HG03025 (cell line): ENCODE data around the gene DVL1.

Experiments used
- ATAC-seq: cut with Tn5 transposase; IDR thresholded peaks from one replicate; pipeline ENCODE4 v1.9.1; 2021; ENCODE audit warnings: mild to moderate bottlenecking, moderate library complexity; ENCODE audit not compliant: unreplicated experiment, low FRiP score

DVL1 gene

GRCh38 chr1:1302951-1303509, 46.2 kb downstream of the DVL1 start:
- no peak for ATAC-seq

DNA sequence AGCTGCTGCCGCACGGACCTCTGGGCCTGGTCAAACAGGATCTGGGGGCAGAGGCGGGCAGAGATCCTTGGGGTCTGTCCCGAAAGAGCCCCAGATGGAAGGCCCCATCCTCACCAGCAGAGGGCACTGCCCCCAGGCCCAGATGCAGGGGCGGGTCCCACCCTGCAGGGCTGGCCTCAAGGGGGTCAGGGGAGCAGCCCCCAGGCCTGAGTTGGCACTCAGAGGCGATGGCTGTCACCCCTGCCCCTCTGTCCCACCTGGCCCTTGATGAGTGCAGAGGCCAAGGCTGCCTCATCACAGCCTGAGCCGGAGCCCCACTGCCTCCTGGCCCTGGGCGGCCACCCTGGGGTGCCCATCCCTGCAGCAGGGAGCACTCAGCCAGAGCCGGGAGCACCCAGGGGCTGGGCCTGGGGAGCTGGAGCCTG, 47.2 kb downstream of the DVL1 start:
- ATAC-seq, result no peak

DNA sequence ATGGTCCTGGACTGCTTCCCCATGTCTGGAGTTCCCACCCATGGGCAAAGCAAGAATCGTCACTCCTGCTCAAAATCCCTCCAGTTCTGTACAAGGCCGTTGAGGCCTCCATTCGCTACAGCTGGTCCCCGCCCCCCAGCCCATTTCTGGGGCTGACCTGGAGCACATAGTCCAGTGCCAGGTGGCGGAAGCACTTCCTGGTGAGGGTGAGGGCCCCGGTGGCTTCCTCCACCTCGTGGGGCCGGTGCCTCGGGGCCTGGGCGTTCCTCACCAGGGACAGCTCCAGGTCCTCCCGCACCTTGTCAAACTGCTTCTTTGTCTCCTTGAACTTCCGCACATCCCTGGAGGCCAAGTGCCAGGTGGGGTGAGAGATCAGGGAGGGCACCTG, 48.9 kb downstream of the DVL1 start:
- no peak for ATAC-seq

GRCh38 chr1:1299686-1300351, 49.4 kb downstream of the DVL1 start:
- no peak for ATAC-seq

DNA sequence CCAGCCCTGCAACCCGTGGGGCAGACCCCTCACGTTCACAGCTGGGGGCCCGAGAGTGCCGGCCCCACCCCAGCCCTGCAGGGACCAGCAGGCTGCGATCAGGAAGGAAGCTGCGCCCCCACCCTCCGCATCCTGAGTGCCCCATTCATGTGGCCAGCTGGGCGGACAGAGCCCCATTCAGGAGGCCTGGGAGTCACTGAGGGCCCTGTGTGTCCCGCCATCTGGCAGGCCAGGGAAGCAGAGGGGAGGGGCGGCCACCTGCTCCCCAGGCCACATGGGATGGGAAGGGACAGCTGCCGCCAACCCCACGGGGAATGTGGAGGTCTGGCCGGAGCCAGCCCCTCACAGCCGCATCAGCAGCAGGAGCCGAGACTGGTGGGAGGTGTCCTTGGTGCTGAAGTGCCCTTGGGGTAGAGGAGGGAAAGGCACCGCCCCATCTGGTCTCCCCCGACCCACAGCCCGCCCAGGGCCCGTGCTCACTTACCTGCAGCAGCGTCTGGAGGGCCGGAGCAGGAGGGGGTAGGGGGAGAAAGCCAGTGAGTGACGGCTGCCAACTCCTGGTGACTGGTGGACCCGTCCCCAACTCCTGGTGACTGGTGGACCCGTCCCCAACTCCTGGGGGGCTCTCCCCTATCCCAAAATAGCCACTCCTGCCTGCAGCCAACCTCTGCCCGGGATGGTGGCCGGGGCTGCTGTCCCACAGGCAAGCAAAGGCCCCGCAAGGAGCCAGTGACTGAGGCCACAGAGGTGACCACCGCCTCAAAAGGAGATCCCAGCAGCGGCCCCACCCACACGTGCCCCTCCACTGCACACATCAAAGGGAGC, 50.1 kb downstream of the DVL1 start:
- ATAC-seq, result no peak

DNA sequence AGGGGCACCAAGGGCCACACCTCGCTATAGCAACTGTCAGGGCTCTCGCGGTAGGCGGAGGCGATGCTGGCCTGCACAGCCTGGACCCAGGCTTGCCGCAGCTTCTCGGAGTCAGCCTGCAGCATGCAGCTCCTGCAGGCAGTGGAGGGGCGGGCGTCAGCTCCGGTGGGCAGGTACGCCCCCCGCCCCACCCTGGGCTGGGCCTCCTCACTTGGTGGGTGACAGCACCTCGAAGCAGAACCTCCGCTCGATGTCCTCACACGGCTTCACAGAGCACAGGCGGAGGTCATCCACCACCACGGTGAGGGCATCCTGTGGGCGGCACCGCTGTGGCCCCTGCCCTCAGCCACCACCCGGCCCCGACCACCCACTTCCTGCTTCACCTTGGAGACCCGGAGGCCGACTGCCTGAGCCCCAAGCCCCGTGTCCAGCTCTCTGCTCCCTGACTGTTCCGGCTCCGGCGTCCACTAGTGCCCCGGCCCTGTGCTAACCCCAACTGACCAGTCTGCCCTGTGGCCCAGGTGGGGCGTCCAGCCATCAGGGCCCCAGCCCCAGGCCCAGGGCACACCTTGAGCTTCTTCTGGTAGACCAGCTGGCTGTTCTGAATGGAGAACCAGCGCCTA, 51.3 kb downstream of the DVL1 start:
- no peak for ATAC-seq

- no peak for ATAC-seq
Observed at GRCh38 chr1:1296070-1297061, 52.9 kb downstream of the DVL1 start.

GRCh38 chr1:1295154-1295923, 53.9 kb downstream of the DVL1 start:
- ATAC-seq, result no peak

GRCh38 chr1:1294250-1294890, 54.8 kb downstream of the DVL1 start:
- no peak for ATAC-seq

DNA sequence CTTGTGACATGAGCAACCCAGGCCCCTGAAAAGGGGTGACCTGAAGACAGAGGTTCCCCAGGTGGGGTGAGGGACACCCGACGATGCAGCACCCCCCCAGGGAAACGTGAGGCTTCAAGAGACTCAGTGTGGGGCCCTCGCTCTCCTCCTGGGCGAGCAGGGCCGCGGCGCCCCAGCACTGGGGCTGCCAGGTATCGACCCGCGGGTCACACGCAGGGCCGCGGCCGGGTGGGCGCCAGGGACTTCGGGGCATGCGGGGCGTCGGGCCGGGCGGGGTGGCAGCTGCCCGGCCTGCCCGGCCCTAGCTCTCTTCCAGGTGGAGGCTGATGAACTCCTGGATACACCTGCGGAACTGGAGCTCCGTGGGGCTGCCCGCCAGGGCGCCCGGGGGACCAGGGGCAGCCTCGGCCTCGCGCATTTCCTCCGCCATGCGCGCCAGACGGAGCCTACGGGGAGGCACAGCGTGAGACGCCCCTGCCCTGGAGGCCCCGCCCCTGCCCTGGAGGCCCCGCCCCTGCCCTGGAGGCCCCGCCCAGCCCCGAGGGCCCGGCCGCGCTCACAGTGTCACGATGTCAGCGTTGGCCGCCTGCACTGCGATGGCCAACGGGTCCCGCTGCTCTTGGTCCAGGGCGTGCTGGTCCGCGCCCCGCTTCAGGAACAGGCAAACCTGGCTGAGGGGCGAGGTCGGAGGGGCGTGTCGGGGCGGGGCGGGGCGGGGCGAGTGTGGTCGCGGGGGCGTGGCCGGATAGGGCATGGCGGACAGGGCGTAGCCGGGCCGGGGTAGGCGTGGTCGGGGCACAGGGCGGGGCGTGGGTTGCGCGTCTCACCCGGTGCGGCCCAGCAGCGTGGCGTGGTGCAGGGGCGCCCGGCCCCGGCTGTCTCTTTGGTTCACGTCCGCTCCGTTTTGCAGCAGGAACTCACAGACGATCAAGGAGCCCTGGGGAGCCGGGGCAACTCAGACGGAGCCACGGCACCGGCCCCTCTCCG, 55.7 kb downstream of the DVL1 start:
- ATAC-seq, result no peak

GRCh38 chr1:1292851-1293250, 56.4 kb downstream of the DVL1 start:
- ATAC-seq, result no peak

DNA sequence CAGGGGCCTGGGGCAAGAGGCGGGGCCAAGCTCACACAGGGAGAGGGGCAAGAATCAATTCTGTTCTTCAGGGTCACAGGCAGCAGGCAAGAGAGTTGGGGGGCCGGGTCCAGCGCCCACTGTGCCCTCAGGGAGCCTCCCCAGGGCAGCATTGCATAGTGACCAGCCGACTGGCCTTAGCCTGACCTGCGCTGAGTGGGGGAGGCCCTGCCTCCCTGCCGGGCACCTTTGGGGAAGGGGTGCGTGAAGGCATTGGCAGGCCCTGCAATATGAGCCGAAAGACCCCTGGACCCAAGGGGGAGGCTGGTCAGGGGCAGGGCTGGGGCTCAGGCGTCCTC, 56.8 kb downstream of the DVL1 start:
- ATAC-seq, result no peak

DNA sequence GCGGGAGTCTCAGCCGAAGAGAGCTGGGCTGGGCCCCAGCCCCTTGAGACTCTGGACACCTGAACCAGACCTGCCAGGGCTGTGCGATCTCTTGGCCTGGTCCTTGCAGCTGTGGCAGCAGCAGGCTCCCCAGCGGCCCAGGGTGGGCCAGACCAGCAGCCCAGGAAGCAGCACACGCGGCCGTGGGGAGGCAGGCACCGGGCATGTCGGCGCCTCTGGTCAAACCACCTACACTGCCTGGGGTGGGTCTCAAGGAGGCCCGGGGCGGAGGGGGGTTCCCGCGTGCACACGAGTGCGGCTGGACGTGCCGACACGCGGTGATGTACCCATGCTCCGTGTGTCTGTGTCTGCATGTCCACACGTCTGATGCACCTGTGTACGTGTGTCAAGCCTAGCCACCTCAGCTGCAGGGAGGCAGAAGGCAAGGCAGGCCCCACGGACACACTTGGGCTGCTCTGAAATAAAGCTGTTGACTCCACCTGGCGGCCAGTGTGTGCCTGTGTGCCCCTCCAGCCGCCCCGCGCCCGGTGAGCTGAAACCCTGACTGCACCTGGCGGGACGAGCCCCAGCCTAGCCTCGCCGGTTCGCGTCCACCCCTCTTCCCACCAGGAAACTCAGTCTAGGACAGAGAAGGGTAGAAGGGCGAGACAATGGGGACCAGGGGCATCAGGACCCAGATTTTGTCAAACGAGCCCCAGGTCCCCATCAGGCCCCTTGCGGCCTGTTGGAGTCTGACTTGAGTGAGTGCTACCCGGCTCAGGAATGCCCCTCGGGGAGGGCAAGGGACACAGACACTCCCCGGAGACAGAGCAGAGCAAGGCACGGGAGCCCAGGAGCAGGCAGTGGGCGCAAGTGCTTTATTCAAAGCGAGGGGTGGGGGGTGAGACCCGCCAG, 57.4 kb downstream of the DVL1 start:
- ATAC-seq, result no peak

DNA sequence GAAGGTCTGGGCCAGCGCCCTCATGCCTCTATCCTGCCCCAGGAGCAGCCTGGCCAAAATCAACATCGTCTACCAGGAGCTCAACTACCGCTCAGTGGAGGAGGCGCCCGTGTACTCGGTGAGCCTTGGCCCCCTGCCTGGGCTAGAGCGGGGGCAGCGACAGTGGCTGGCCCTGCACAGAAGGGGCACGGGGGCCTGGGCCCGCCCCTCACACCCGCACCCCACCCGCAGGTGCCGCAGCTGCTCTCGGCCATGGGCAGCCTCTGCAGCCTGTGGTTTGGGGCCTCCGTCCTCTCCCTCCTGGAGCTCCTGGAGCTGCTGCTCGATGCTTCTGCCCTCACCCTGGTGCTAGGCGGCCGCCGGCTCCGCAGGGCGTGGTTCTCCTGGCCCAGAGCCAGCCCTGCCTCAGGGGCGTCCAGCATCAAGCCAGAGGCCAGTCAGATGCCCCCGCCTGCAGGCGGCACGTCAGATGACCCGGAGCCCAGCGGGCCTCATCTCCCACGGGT, 58.1 kb downstream of the DVL1 start:
- ATAC-seq, result no peak

DNA sequence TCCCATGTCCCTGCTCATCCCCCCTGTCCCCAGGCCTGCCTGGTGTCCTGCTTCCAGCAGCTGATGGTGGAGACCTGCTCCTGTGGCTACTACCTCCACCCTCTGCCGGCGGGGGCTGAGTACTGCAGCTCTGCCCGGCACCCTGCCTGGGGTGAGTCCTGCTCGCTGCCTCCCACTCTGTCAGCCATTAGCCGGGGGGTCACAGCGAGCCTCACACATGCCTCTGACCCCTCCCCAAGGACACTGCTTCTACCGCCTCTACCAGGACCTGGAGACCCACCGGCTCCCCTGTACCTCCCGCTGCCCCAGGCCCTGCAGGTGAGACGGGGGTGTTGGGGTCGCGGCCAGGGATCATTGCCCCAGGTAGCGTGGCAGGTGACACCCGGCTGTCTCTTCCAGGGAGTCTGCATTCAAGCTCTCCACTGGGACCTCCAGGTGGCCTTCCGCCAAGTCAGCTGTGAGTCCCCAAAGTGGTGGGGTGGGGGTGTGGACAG, 58.9 kb downstream of the DVL1 start:
- no peak for ATAC-seq

DNA sequence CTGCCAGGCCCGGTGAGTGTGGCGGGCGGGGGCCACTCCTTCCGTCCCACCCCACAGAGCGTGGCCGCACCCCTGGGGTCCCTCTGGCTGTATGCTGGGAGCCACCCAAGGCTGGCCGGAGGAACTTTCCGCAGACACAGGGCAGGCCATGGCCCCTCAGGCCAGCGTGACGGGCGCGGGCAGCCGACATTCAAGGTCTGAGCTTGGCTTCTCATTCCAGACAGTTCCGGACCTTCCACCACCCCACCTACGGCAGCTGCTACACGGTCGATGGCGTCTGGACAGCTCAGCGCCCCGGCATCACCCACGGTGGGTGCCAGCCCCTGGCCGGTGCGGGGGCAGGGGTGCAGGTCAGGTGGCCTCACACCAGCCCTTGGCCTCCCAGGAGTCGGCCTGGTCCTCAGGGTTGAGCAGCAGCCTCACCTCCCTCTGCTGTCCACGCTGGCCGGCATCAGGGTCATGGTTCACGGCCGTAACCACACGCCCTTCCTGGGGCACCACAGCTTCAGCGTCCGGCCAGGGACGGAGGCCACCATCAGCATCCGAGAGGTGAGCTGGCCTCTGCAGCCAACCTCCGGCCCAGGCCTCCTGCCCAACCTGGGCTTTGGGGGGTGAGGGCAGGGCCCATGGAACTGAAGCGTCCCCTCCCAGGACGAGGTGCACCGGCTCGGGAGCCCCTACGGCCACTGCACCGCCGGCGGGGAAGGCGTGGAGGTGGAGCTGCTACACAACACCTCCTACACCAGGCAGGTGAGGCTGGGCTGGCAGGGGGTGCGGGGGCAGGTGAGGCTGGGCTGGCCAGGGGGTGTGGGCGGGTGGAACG, 61.7 kb downstream of the DVL1 start:
- no peak for ATAC-seq
